GM08714 (cell line): ENCODE results near the gene ZNF296.

Experiments
- H3K4me3 ChIP-seq: fragments of 200-500 bp; sonication (Bioruptor generic); 2 replicates; pipeline ENCODE4 v1.5.1; 2014; ENCODE audit warnings: mild to moderate bottlenecking, low read length, inconsistent platforms
- ZNF274 ChIP-seq: IDR thresholded peaks from 2 replicates; pipeline ENCODE4 v1.6.1; 2012; ENCODE audit warnings: mild to moderate bottlenecking, low read depth, low read length

ZNF296 gene

DNA sequence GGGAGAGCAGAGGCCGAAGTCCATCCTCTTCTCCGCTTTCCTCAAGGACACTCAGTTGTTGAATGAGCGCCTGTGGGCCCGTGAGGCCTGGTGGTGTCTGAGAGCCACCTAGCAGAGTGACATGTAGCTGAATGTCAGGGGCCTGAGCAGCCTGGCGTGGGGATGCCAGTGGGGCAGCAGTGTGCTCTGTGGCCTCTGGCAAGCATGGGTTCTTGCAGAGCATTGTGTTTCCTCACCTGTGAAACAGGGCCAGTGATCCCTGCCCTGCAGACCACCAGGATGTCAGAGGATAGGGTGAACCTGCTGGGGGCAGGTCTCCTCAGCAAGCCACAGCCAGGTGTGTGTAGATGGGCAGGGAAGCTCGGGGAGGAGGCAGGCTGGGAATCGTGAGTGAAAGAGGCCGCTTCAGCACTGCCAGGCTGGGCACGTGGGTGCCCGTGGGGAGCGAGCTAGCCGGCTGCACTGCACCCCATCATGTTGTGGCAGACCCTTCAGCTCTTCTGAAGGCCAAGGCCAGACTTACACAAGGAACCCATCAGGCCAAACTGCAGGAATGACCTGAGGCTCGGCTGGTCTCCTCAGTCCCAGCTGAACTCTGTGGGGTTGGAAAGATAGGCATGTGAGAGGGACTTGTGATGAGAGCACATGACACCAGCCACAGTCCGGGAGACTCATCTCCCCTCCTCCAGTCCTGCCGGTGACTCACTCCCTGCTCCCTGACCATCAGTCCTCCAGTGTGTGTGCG, 21.7 kb upstream of the ZNF296 start:
- no peak for TF ChIP-seq ZNF274
- H3K4me3 ChIP-seq: no peak overlapping the region

DNA sequence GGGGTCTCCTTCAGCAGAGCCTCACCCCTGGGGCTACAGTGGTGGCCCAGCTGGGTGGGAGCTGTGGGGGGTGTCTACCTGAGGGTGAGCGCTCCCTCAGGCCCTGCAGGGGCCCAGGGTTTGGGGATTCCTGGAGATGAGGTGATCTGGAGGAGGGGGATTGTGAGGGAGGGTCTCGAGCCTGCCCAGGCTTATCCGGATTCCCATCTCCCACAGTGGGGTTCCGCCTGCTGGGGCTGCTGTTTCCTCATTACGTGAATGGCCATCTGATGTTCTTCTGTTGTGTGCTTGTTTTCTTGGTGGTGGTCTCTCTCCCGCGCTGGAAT, 21.1 kb upstream of the ZNF296 start:
- H3K4me3 ChIP-seq: no peak overlapping the region
- no peak for TF ChIP-seq ZNF274

DNA sequence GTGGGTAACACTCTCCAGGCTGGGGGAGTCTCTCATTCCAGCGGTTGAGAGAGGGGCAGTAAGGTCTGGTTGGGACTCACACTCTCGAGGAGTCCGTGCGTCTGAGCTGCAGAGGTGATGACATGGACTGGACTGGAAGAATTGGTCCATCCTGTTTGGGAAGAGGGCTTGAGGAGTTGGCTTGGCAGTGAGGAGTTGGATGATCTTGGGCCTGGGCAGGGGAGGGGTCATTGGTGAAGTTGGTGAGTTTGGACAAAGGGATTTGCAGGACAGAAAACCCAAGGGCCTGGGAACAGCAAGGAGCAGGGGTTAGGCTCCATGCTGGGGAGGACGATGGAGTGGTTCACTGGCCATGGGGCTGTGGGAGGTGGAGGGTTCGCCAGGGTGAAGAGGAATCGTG, 20.4 kb upstream of the ZNF296 start:
- H3K4me3 ChIP-seq: no peak overlapping the region

DNA sequence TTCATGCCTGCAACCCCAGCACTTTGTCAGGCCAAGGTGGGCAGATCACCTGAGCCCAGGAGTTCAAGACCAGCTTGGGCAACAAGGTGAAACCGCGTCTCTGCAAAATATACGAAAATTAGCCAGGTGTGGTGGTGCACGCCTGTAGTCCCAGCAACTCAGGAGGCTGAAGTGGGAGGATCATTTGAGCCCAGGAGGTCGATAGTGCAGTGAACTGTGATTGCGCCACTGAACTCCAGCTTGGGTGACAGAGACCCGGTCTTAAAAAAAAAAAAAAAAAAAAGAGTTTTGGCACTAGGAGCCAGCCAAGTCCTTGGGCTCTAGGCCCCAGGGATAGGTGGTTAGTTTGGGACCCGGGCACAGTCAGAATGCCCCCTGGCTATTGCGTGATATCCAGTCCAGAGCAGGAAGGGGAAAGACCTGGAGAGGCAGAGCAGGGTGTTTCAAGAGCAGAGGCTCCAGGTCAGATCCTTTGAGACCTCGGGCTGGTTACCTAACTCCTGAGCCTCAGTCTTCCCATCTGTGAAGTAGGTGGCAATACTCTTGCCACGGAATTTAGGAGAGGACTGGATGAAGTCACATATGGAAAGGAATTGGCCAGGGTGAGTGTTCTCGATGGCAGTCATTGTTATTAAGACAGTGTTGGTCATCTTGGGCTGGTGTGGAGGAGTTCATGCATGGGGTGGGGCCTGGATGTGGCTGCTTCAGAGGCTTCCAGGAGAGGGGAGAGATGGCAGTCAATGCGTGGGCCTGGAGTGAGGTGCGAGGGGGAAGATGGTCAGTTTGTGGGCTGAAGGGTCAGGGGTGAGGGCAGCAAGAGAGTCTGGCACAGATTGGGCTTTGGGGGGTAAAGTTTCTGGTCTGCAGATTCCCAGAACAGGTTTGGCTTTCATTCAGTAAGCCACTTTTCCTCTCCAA, 19.5 kb upstream of the ZNF296 start:
- no peak overlapping the region for H3K4me3 ChIP-seq
- no peak for TF ChIP-seq ZNF274

More for the DNA sequence above, 20.4 kb upstream of the ZNF296 start:
- no peak for TF ChIP-seq ZNF274

DNA sequence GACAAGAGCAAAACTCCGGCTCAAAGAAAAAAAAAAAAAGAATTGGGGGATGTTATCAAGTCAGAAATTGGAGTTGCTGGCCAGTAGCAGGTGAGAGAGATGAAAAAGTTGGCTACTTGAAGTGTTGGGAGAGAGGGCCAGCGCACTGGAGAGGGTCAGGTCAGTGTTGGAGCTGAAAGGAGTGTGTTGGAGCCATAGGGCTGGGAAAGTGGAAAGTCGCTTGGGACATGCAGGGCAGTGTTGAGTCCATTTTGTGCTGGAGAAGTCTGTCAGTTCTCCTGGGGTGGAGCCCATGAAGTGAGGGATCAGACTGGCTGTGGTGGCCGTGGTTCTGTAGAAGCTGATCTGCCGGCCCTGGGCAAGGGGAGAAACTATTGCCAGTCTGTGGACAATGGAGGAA, 18.4 kb upstream of the ZNF296 start:
- no peak overlapping the region; the same call in 1 of the 2 replicates for H3K4me3 ChIP-seq
- no peak for TF ChIP-seq ZNF274

DNA sequence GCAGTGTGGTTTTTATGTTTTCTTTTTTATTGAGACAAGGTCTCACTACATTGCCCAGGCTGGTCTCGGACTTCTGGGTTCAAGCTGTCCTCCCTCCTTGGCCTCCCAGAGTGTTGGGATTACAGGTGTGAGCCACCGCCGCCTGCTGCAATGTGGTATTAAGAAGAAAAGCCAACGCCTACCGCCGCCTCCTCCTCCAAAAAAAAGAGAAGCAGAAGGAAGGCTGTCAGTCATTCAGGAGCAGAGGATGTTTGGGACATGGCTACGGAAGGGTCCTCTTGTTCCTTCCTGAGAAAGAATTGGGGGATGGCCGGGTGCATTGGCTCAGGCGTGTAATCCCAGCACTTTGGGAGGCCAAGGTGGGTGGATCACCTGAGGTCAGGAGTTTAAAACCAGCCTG, 17.9 kb upstream of the ZNF296 start:
- peak overlapping the region; percentile 91 for H3K4me3 ChIP-seq
- no peak for TF ChIP-seq ZNF274

DNA sequence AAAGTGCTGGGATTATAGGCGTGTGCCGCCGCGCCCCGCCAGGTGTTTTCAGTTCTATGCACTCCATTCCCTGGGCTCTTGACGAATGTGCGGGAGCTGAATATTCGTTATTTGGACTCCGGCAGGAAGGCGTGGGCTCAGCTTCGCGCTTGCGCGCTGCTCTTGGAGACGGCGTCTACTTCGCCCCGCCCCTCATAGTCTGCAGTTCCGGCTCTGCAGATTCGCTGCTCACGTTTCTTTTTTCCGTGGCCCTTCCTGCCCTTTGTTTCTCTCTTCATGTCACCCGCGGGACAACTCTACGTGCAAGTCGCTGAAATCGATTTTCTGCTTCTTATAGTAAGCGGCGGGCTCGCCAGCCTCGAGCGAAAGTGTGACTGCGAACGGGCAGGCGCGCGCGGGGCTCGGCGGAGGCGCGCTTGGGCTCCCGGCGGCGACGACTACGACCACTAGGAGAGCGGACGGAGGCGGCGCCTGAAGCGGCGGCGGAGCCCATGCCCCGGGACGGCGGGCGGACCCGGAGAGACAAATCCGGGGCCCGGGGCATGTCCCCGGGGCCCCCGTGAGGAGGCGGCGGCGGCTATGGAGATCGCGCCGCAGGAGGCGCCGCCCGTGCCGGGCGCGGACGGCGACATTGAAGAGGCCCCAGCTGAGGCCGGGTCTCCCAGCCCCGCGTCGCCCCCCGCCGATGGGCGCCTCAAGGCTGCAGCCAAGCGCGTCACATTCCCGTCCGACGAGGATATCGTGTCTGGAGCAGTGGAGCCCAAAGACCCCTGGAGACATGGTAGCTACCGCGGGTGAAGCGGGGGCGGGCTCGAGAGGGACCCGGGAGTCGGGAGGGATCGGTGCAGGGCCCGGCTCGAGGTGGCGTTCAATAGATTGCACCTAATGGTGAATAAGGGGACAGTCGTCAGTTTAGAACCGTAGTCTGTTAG, 16.7 kb upstream of the ZNF296 start, which contains the start of gene PPP1R37:
Gene PPP1R37, plus strand, starts transcription at position 433 of the 932 bp plus-strand sequence. Its CDS starts 147 bp downstream, at position 580.
- TF ChIP-seq ZNF274: no peak
- H3K4me3 ChIP-seq: peak within 1 kb of the TSS; percentile 91

DNA sequence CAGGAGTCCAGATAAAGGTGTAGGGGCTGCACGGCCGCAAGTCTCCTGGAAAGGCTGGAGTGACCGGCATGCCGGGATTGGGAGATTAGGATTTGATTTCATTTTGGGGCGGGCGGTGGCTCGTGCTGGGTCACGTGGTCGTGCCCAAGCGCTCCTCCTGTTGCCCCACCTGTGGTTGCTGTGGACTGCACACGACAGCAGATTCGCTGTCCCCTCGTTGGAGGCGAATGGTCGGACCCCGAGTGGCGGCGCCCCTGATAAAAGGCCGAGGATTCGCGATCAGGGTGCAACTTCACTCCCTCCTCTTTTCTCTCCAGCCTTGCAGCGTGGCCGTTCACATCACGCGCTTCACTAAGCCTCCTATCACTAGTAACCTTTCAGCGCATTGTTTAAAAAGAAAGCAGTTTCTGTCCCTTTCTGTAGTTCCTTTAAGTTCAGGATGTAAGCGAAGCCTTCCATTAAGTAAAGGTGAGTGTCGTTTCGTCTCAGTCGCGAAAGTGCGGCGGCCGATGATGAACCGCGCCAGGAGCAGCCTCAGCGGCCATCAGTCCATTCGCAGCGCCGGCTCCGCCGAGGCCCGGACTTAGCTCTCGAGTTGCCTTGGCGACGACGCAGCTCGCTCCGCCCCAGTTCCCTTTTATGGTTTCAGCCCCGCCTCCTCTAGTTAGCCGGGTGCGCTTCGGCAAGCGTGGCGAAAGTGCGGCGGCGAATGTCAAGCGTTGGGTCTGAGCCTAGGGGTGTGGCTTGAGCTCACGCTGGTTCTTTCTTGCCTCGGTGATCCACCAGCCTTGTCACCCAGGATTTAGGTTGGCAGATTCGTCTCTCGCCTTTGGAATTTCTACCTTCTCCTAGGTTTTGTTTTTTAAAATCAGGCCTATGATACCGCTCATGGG, 15.0 kb upstream of the ZNF296 start:
- peak overlapping the region; percentile 91 for H3K4me3 ChIP-seq
- no peak for TF ChIP-seq ZNF274

DNA sequence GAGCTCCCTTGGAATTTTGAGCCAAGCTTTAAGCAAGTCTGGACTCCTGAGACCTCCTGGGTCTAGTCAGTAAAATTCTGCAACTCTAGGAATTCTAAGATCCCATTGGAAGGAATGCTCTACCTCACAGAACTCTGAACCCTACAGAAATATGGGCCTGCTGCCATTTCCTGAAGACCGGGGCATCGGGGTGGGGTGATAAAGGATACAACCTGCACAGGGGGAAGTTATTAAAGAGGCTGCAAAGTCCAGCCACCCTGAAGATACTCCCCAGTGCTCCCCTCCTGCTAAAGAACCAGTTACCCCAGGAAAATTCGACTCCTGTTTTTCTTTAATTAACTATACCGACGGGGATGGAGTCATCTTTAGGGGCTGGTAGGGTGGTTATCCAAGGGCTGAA, 14.3 kb upstream of the ZNF296 start:
- TF ChIP-seq ZNF274: no peak
- no peak overlapping the region for H3K4me3 ChIP-seq

DNA sequence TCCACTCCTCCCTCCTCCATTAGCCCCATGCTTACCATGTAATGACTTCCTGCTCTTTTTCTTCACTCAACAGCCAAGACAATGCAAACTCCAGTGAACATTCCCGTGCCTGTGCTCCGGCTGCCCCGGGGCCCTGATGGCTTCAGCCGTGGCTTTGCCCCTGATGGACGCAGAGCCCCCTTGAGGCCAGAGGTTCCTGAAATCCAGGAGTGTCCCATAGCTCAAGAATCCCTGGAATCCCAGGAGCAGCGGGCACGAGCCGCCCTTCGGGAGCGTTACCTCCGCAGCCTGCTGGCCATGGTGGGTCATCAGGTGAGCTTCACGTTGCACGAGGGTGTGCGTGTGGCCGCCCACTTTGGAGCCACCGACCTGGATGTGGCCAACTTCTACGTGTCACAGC, 13.8 kb upstream of the ZNF296 start:
- TF ChIP-seq ZNF274: no peak
- H3K4me3 ChIP-seq: no peak overlapping the region

DNA sequence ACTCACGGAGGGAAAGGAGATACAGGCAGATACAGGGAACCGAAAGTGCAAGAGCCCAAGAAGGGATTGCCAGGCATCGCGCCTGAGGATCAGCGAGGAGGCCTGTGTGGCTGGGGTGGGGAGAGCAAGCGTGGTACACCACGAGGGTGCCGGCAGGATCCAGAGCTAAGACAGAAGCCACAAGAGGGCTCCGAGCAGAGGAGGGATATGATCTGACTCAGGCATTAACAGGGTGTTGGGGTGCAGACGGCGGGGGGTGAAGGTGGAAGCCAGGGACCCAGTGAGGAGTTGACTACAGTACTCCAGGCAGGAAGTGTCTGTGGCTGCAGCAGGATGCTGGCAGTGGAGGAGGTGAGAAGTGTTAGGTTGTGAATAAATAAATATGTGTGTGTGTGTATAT, 11.3 kb upstream of the ZNF296 start:
- TF ChIP-seq ZNF274: no peak
- H3K4me3 ChIP-seq: no peak overlapping the region

DNA sequence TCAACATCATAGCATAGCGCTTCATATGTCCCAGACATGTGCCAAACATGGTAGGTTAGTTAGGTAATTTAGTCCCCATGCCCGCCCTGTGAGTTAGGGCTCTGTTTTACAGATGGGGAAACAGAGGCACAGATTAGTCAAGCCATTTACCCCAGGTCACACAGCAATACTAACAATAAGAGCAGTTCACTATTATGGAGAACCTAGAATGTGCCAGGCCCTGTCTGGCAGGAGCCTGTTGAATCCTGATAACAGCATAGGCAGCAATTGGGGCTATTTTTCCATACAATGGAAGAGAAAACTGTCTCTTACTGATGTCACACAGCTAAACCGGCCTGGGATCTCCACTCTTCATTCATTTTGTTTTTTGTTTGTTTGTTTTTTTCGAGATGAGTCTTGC, 10.2 kb upstream of the ZNF296 start:
- TF ChIP-seq ZNF274: no peak
- no peak overlapping the region for H3K4me3 ChIP-seq

DNA sequence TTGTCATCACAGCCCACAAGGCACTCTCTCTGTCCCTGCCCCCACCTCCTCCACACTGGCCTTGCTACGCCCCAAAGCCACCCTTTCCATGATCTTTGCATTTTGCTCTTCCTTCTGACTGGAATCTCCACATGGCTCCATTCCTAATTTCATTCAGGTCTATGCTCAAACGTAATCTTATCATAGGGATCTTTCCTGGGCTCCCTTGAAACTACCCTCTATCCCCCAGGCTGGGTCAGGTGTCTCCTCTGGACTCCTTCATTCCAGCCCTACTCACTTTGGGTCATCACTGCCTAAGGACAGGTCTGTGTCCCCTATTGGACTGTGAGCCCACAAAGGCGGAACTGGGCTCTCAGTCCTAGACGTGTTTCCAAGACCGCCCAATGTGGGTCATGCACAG, 5.9 kb upstream of the ZNF296 start:
- H3K4me3 ChIP-seq: no peak overlapping the region
- TF ChIP-seq ZNF274: no peak
